Measurements from ENCODE around the gene CHD3. TPM values are rescaled to one million over a fixed set of nuclear protein-coding genes. Genes with fewer than 3 reads are reported as not detected.

Gene CHD3
- total and polyA plus RNA-seq, 2 of the 13 experiments (the other 11 are each of a cell fraction or from before 2014, with no cell fraction given): 2.7 to 3.7 TPM

DNA sequence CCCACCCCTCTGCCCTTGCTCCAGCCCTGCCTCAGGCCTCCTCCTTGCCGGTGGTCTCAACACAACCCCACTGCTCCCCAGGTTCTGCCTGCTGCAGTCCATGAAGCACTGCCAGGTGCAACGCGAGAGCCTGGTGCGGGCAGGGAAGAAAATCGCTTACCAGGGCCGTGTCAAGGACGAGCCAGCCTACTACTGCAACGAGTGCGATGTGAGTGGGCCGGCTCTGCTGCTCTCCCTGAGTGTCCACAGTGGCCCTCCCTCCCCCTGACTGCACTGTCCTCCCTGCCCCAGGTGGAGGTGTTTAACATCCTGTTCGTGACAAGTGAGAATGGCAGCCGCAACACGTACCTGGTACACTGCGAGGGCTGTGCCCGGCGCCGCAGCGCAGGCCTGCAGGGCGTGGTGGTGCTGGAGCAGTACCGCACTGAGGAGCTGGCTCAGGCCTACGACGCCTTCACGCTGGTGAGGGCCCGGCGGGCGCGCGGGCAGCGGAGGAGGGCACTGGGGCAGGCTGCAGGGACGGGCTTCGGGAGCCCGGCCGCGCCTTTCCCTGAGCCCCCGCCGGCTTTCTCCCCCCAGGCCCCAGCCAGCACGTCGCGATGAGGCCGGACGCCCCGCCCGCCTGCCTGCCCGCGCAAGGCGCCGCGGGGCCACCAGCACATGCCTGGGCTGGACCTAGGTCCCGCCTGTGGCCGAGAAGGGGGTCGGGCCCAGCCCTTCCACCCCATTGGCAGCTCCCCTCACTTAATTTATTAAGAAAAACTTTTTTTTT is 35.5 kb upstream of the CHD3 start (continued):
- TF ChIP-seq, protein P1, sequence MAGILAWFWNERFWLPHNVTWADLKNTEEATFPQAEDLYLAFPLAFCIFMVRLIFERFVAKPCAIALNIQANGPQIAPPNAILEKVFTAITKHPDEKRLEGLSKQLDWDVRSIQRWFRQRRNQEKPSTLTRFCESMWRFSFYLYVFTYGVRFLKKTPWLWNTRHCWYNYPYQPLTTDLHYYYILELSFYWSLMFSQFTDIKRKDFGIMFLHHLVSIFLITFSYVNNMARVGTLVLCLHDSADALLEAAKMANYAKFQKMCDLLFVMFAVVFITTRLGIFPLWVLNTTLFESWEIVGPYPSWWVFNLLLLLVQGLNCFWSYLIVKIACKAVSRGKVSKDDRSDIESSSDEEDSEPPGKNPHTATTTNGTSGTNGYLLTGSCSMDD (CRISPR knock-in tag; IDR thresholded peaks at IDR 0.05): no peak
- TF ChIP-seq AGO2 (optimal IDR thresholded peaks at IDR 0.05; ENCODE audit: low read depth, low read length) (peak; percentile 69), SP2 (CRISPR knock-in tag; IDR thresholded peaks at IDR 0.05) (no peak), ZNF558 (CRISPR knock-in tag; IDR thresholded peaks at IDR 0.05; ENCODE audit: borderline replicate concordance) (no peak), GFI1 (CRISPR knock-in tag; IDR thresholded peaks at IDR 0.05; ENCODE audit: borderline replicate concordance) (no peak), NR1H2 (CRISPR knock-in tag; IDR thresholded peaks at IDR 0.05; ENCODE audit: borderline replicate concordance, low read depth) (no peak), ARNTL (CRISPR knock-in tag; IDR thresholded peaks at IDR 0.05) (no peak), SOX5 (CRISPR knock-in tag; IDR thresholded peaks at IDR 0.05; ENCODE audit: borderline replicate concordance) (no peak), SUZ12 (IDR thresholded peaks at IDR 0.05; ENCODE audit: low read depth, low read length) (no peak), ZKSCAN1 (IDR thresholded peaks at IDR 0.05; ENCODE audit: low read length) (no peak), RBM22 (optimal IDR thresholded peaks at IDR 0.05; ENCODE audit: low read length) (peak; percentile 34)
- TF ChIP-seq, protein P2, sequence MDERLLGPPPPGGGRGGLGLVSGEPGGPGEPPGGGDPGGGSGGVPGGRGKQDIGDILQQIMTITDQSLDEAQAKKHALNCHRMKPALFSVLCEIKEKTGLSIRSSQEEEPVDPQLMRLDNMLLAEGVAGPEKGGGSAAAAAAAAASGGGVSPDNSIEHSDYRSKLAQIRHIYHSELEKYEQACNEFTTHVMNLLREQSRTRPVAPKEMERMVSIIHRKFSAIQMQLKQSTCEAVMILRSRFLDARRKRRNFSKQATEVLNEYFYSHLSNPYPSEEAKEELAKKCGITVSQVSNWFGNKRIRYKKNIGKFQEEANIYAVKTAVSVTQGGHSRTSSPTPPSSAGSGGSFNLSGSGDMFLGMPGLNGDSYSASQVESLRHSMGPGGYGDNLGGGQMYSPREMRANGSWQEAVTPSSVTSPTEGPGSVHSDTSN (CRISPR knock-in tag; IDR thresholded peaks at IDR 0.05): no peak
- TF ChIP-seq, protein P3, sequence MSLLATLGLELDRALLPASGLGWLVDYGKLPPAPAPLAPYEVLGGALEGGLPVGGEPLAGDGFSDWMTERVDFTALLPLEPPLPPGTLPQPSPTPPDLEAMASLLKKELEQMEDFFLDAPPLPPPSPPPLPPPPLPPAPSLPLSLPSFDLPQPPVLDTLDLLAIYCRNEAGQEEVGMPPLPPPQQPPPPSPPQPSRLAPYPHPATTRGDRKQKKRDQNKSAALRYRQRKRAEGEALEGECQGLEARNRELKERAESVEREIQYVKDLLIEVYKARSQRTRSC (CRISPR knock-in tag; IDR thresholded peaks at IDR 0.05; ENCODE audit: low read depth): no peak
- TF ChIP-seq, protein P4, sequence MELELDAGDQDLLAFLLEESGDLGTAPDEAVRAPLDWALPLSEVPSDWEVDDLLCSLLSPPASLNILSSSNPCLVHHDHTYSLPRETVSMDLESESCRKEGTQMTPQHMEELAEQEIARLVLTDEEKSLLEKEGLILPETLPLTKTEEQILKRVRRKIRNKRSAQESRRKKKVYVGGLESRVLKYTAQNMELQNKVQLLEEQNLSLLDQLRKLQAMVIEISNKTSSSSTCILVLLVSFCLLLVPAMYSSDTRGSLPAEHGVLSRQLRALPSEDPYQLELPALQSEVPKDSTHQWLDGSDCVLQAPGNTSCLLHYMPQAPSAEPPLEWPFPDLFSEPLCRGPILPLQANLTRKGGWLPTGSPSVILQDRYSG (CRISPR knock-in tag; IDR thresholded peaks at IDR 0.05): no peak
